HT-29 (cell line): ENCODE data around the gene FOXP1. TPM values are rescaled to one million over a fixed set of nuclear protein-coding genes. Genes with fewer than 3 reads are reported as not detected.
A peak's percentile ranks its signal among the peaks of the same experiment; 100 is the strongest.

Experiments used
- DNase-seq: peaks from one replicate; pipeline ENCODE4 v3.0.0-alpha.2; 2015; ENCODE audit warnings: low spot score
- total RNA-seq: library from RNA; depleted of rRNA; stranded (reverse); fragments of >200 nt; shearing (Covaris generic); gene quantifications from 2 replicates; pipeline ENCODE4 v1.2.3, GENCODE V29; 2014

The FOXP1 gene
- total RNA-seq, 1 experiment from 2014 or later = 31.0 TPM

DNA sequence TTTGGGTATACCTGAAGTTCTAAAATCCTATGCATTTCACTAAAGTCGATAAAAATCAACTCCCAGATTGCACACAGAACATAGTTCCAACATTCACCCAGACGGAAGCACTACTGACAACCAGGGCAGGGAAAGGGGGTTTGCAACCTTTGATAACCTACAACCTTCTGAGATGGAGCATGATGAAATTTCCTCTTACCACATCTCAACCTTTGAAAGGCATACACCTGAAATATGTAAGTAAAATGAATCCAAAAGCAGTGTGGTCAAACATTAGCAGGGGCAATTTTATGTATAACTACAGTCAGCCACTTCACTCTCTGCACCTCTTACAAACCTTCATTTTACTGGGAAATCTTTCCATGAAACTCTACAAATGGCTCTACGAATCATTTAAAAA, 184.1 kb downstream of the FOXP1 start:
- DNase-seq = no peak

DNA sequence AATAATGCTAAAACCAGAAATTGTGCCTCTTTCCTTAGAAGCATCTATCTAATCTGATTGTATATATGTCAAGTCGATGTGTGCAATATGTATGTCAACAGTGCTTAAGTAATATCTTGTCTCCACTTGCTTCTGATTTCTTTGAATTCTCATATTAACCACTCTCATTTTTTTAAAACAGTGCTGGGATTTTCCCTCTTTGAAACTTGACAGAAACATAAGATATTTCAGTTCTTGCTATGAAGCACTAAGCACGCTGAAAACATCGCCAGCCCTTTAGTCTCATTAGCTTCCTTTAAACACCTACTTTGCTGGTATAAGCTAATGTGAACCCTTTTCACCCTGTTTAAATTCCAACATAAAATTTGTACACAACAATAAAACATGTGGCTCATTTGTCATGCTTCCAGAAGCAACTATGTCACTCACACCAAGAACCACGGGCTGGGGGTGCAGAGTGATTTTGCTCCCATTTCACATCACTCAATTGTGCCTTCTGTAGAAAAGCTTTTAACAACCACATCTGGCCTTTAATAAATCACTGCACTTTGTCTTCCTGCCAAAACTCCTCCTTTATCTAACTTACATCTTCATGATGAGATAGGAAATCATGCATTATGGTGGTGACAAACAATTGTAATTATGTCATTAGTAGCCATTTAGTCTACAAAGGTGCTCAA, 185.2 kb downstream of the FOXP1 start:
- no peak for DNase-seq

DNA sequence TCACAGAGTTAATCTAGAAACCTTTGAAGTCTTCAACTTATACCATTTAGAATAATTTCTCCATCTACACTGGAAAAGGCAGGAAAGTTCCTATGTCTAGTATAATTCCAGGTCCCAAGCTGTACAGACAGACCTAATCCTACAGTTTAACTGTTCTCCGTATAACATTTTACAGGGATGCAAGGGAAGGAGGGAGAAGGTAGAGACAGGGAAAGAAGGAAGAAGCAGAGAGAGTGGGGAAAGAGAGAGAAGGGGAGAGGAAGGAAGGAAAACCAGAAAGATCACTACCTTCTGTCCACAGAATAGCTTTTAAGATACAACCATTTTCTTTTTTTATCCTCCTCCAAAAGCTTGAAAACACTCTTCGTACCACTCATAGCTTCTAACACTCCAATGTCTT, 185.8 kb downstream of the FOXP1 start:
- no peak for DNase-seq

DNA sequence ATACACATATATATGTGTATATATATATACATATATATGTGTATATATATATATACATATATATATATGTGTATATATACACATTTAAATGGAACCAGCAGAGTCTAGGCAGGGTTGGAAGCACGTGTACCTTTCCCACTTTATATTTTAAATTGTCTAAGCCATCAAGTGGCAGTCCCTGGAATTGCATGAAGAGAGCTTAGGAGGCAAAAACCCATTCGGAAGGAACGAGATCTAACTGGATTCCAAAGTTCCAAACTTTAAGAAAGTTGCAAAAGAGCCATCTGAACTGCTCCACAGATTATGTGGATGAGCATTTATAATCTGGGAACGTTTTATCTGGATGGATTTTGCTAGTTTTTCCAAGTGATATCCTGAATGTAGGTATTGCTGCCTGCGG, 186.5 kb downstream of the FOXP1 start:
- peak; percentile 52 for DNase-seq

DNA sequence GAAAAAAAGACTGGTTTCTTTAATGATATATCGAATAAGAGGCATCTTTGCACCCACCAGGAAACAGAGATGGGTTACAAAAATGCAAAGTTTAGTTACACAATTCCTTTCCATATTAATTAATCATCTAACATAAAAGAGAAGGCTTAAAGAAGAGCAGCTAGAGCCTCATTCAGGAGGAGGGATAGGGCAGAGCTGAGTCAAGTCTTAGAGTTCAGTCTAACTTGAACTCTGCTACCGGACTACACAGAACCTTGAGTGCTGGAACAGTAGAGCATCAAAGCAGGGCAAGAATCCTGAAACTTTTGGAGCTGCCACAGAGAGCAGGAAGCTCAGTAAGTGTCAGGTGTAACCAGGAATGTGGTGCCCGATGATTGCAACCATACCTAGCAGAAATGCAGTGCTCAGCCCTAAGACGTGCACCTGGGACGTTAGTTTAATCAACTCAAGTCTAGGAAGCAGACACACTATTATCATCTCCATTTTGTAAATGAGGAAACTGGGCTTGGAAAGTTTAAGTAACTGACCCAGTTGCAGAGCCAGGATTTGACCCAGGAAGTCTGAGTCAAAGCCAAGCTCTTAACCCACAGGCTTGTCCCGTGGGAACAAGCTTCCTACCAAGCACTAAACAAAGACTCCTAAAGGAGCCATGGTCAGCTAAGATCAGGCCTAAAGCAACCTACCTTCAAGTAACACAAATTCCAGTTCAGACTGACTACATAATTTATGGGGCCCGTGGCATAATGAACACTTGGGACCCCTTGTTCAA, 187.4 kb downstream of the FOXP1 start:
- peak; percentile 2 for DNase-seq

DNA sequence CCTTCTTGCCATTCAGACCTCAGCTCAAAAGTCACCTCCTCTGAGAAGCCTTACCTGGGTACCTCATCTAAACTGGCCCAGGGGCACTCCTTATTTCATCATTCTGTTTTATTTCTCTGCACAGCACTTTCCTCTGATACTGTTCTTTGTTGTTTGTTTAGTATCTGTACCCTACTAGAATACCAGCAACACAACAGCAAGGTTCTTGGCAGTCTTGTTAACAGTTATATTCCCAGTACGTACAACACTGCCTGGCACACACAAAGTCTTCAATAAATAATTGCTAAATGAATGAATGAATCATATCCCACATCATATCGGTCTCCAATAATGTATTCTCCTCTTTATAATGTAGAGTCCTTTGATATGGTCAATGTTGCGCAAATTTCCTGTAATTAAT, 188.1 kb downstream of the FOXP1 start:
- no peak for DNase-seq

DNA sequence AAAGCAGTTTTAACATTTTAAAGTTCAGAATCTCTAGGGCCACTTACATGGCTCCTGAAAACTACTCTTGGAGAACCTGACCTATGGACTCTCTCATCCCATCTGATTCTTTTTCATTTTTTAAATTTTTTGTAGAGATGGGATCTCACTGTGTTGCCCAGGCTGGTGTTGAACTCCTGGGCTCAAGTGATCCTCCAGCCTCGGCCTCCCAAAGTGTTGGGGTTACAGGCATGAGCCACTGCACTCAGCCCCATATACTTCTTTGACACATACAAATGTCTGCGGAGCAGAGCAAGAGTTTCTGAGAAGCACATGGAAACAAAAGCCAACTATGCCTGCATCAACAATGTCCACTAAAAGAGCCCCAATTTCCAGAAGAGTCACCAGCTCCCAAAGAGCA, 189.8 kb downstream of the FOXP1 start:
- DNase-seq = no peak

DNA sequence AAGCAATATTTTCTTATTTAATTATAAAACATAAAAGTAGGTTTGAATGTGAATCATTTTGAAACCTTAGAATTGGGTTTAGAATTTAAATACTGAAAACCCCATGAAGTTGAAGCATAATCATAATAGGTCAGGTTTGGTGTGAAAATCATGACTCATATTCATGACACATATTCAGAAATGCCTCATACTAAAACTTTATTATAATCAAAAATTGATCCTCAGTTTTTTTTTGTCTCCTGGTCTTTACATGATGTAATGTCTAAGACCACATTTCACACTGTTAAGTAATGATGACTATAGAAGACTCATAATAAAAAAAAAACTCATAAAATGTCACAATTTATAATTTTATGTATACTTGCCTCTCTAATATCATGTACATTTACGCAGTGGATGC, 190.4 kb downstream of the FOXP1 start:
- DNase-seq = no peak

DNA sequence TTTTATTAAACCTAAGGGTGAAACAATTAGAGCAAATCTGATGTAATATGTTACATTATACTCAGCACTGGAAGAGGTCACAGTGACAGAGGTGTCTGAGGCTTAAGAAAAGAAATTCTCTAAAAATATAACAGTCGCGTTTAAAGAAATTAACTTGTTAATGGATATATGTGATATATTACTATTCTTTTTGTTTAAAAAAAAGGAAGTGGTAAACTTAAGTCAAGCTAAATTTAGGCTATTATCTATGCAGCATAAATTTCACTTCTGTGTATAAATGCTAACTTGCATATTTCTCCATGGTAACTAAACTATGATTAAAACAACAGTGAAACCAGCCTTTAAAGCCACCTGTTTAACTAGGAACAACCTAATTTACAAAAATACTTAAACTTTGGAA, 191.3 kb downstream of the FOXP1 start:
- no peak for DNase-seq

DNA sequence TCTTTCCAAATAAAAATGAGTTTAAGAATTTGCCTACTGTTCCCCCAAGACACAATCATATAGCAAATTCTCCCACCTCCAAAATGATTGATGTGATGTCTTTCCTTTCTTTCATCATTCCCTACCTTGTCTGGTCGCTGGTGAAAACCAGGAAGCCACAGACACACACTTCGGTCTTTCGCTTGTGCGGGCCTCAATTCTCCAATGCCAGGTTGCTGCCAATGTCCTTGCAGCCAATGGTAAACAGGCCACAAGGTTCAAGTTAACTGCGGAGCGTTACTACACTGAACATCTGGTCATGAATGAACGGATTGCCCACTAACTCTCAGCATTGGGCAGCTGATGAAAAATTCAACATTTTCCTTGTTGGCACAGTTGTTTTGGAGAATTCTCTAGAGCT, 192.2 kb downstream of the FOXP1 start:
- DNase-seq = no peak

DNA sequence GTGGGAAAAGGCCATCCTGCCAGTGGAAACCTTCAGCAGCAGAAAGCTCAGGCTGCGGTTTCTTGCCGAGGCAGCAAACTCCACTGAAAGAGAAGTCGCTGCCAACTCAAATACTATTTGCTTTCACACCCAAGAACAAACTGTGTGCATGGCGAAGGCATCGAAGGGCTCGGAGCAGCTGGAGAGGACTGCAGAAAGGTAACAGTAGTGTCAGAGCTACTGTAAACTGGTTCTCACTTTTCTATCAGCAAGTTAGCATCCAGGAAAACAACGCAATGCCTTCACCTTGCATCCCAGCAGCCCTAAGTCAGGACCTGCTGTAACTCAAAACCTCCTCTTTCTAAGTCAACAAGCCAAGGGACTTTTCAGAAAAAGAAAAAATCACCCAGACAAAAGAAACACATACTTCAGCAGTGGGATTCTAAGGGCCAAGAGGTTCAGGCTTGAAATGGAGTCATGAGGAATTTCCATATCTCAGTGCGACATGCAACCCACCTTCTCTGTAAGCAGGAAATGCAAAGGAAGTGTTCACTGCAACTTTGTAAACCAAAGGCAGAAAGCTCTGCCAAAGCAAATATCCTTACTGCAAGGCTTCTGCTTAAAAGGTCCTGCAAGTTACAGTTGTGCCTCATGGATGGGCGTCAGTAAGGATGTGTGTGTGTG, 193.5 kb downstream of the FOXP1 start:
- DNase-seq = peak; percentile 36

DNA sequence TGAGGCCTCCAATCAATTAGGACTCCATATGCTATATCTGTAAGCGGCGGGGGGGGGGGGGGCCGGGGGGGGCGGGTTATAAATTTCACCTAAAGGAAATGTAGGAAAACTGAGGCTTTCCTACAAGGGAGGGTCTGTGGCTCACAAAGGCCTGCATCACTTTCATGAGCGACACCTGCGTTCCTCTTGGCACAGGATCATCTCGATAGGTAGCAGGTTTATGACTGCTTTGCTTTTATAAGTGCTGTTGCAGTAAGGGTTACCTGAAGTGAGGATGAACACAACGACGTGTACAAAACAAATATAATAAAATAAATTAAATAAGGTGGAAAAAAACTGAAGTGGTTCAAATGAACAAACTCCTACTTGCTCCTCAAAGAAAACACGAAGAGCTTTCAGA, 194.3 kb downstream of the FOXP1 start:
- peak; percentile 25 for DNase-seq

DNA sequence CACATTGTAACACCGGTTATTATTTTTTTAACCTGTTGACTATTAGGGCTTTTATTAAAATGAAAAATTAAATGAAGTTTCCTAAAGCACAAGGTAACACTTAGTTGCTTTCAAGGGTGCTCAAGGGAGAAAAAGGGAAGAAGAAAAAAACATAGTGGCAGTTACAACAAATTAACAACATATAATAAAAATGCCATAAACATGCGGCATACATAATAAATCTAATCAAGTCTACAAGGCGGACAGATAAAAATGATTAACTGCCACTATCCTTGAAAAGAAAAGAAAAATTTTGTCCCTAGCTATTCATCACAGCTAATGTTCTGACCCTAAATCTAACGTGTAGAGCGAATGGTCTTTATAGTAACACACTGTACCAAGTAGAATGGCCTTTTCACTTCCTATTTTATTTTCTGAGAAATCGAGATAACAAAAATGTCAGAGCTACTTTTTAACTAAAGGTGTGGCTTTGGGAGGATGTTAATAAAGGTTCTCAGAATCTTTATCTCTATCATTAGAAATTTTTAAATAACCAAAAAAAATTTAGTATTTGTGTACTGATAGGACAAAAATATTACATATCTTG, 194.9 kb downstream of the FOXP1 start:
- no peak for DNase-seq

DNA sequence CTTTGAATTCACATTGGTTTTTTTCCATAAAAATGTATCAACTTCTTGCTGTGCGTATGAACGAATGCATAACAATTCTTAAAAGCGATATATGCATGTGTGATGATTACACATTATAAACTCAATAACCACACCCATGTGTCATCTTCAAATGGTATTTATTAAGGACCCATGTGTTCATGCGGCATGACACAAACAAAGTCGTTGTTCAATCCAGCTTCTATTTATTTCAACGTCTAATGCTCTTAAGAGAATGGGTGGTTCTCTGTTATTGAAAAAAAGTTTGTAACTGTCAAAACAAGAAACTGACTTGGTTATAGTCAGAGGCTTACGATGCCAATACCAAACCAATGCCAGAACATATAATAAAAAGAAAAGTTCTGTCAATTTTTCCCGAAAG, 195.9 kb downstream of the FOXP1 start:
- no peak for DNase-seq

DNA sequence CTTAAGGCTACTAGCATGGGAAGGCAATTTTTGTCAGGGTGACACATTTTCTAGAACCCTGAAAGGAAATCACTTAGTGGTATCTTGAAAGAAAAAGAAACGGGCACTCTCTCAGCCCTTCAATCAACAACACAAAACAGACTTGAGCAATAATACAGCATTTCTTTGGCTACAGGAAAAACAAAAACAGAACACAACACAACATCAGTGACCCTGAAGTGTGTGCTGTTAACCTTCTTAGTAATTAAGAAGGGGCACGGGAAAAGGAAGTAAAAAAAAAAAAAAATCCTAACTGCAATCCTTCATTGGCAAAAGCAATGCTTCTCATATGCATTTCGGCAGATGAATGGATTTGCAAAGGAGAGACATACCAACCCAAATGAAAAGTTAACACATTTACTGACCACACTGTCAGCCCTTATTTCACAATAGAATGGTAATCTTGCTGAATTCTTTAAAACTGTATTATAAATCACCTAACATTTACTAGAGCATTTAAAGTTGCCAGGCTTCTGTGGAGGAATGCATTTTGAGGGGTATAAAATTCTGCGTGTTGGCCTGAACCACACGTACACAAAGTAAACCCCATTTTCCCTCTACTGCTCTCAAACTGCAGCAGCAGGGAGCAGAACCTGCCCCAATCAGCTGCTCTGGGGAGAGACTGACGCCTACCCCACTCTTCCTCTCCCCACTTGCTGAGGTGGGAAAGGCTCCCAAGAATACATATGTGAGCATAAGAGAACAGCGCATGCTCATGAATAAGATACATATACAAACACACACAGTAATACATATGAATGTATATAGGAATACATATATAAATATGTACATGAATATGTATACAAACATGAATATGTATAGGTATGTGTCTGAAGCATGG, 198.5 kb downstream of the FOXP1 start:
- DNase-seq = no peak

DNA sequence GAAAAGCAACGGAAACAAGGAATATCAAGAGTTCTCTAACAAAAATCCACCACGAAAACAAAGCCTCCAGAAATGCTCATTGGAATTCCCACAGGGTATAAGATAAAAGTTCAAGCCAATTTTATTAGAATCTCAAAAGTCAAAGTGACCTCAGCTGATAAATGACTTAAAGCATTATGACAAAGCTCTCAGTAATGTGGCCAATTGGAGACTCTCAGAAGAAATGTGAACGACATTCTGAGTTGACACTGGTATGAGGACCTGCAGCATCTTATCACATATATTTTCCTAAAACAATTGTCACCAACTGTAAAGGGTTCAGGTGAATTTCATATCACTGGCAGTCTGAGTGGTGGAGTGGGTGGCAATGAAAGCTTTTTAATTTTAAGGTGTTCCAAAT, 199.1 kb downstream of the FOXP1 start:
- DNase-seq = no peak

DNA sequence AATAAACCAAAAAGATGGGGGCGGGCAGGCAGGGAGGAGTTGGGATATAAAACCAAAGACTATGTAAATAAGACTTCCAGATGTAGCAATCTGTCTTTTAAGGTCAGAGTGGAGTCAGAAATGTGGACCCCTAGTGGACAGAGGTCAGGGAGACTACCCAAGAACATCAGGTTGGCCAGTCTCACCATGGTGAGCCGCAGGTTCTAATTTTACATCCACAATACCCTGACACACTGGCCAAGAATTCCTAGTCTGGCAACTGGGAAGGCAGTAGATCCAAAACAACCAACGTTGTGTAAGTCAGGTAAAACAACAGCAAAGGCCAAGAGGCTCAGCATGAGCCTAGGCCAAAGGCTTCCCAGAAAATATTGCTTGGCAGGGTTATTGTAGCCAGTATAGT, 203.4 kb downstream of the FOXP1 start:
- no peak for DNase-seq

DNA sequence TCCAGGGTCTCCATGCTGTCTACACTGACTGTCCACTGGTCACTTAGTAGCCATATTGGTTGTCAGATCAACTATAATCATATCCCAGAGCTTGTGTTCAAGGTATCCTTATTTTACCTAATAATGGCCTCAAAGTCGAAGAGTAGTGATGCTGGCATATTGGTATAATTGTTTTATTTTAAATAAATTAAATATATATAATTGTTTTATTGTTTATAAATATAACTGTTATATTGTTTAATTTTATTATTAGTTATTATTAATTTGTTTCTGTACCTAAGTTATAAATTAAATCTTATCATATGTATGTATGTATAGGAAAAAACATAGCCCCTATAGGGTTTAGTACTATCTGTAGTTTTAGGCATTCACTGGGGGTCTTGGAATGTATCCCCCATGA, 205.0 kb downstream of the FOXP1 start:
- DNase-seq = no peak

DNA sequence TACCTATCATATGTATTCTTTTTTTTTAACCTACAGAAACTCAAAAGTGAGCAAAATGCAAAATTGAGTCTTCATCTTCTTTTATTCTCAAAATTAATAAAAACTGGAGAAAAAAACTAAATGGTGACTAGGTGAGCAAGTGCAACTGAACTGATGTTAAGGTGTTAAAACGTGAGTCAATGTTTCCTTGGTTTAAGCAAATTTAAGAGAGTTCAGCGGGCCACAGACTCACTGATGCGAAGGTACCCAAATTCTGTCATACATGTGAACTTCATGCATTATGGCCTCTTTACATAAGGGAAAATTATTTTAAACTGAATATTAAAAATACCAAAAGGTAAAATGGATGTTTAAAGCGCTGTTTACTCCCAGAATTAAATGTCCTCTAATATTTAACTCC, 206.6 kb downstream of the FOXP1 start:
- no peak for DNase-seq

DNA sequence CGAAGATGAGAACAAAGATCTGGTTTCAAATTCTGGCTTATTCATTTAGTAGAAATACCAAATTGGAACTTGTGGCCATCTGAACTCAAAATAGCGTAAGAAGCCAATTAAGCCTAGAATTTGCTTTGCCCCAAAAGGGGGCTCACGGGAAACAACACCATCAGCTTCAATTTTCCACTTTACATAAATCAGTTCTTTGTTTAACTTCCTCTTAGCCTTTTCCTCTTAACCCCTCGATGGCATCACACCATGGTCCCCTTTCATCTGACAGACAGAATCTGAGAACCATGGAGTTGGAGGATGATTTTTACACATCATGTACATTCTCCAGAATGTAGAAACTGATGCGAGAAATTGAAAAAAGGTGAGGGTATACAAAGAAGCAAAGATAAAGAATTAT, 207.0 kb downstream of the FOXP1 start:
- DNase-seq = no peak

DNA sequence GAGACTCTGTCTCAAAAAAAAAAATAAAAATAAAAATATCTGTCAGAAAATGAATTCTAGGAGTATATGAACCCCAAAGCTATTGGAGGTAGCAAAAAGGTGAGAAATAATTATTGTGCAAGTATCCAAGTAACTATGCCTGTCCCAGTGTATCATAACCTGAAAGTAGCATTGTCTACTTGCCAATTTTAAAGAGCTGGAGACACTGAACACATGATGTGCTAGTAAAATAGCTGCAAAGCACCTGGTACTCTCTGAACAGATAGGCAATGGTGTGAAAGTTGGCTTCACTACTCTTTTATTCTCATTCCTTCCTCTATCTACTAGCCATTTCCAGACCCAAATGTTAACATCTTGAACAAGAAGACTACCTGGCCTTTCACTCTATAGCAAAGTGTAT, 208.9 kb downstream of the FOXP1 start:
- DNase-seq = no peak
